Inflammatory macrophage treated with lipopolysaccharide for 1 hour (primary cell): Measurements from ENCODE around the gene LACTB.

Experiments
- DNase-seq, 2 donors: peaks; one replicate each; pipeline ENCODE4 v3.0.0-alpha.2; 2020 to 2022

Gene LACTB

GRCh38 chr15:63180746-63181145 is 59.1 kb downstream of the LACTB start:
- DNase-seq = no peak

- DNase-seq = peak; percentile 51 to 79
Observed at GRCh38 chr15:63181648-63182047, 60.0 kb downstream of the LACTB start.

GRCh38 chr15:63185206-63185605 is 63.5 kb downstream of the LACTB start:
- DNase-seq = no peak

- DNase-seq = no peak
Observed at GRCh38 chr15:63186065-63186464, 64.4 kb downstream of the LACTB start.

GRCh38 chr15:63187589-63188226 is 66.0 kb downstream of the LACTB start:
- DNase-seq = no peak

GRCh38 chr15:63188247-63188925 is 66.7 kb downstream of the LACTB start:
- no peak for DNase-seq

- DNase-seq = peak; percentile 96 to 98
Observed at GRCh38 chr15:63188926-63189871, 67.5 kb downstream of the LACTB start, which contains the start of gene RAB8B. TSS of gene RAB8B (plus strand) at chr15:63189606. CDS start at chr15:63189625, 19 bp downstream.

GRCh38 chr15:63189941-63190768 is 68.5 kb downstream of the LACTB start:
- peak; percentile 64 to 66 for DNase-seq

GRCh38 chr15:63190769-63191649 is 69.3 kb downstream of the LACTB start:
- peak; percentile 65 to 72 for DNase-seq
